Measurements from ENCODE around the gene POU4F3. TPM values are rescaled to one million over a fixed set of nuclear protein-coding genes. Genes with fewer than 3 reads are reported as not detected.
"Not testable (repeated sequence)": the region's sequence is repeated elsewhere in the genome, so short reads cannot be mapped to it uniquely, and the experiment has no call there.

POU4F3 gene, protein sequence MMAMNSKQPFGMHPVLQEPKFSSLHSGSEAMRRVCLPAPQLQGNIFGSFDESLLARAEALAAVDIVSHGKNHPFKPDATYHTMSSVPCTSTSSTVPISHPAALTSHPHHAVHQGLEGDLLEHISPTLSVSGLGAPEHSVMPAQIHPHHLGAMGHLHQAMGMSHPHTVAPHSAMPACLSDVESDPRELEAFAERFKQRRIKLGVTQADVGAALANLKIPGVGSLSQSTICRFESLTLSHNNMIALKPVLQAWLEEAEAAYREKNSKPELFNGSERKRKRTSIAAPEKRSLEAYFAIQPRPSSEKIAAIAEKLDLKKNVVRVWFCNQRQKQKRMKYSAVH
- 0.11 TPM for total RNA-seq
- polyA plus RNA-seq, result 0.03 TPM

DNA sequence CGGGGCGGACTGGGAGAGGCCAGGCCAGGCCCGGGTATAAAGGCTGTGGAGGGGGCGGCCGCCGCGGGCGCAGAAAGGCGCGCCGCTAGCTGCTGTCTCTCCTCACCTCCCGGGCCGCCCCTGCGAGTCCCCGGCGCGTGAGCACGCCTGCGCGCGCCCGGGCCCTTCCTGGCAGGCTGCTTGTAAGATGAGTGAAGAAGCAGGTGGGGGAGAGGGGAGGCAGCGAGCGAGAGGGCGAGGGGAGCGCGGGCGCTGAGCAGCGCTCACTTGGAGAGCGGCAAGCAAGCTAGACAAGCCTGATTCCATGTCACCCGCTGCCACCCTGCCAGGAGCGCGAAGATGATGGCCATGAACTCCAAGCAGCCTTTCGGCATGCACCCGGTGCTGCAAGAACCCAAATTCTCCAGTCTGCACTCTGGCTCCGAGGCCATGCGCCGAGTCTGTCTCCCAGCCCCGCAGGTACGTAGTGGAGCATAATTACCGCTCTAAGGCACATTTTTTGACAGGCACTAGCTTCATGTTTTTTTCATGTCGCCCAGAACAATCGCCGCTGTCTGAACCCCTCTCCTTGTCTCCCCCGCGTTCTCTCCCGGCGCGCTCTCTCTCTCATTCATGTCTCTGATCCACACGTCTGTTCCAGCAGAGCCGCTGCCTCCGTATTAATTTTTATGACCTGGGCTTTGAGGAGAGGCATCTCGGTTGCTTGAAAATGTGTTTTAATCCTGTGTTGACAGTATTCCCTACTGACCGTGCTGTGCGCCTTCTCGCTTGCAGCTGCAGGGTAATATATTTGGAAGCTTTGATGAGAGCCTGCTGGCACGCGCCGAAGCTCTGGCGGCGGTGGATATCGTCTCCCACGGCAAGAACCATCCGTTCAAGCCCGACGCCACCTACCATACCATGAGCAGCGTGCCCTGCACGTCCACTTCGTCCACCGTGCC is at the start of gene POU4F3:
Gene POU4F3 (plus strand): TSS at position 66 of the 941 bp plus-strand sequence. CDS start 274 bp downstream, at position 340.
- 2% methylated on average over 70 of the region's 70 CpGs for WGBS
- H3K4me3 ChIP-seq (ENCODE audit: low read depth, low read length), result no peak within 1 kb of the TSS
- no peaks in the 10 kb centered on the region for H3K4me1 ChIP-seq (ENCODE audit: insufficient read depth)
- H3K27ac ChIP-seq (ENCODE audit: low read depth), result no peak within 1 kb of the TSS
- H3K36me3 ChIP-seq (ENCODE audit: insufficient read depth), result no peaks in the 10 kb centered on the region
- no peak for DNase-seq (ENCODE audit: extremely low spot score)

DNA sequence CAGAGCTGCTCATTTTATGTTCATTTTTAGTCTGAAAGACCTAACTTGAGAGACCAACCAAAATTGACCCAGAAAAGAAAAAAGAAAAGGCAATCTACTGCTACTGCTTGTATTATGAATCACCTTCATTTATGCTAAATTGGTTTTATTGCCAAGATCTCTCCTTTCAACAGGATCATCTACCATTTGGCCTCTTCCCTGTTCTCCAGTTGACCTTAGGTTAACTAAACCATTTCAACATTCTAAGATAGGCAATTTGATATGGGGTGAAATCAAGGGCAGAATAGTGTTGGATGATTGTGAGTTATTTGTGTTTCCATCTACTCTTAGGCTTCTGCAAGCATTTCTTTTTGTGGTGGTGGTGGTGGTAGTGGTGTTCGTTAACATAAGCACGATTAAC is 48.3 kb upstream of the POU4F3 start:
- DNase-seq (ENCODE audit: extremely low spot score), result no peak
- 96% methylated on average over 2 of the region's 2 CpGs for WGBS
- Histone ChIP-seq H3K4me3 (ENCODE audit: low read depth, low read length) (no peak overlapping the region), H3K4me1 (ENCODE audit: insufficient read depth) (no peaks in the 10 kb centered on the region), H3K27ac (ENCODE audit: low read depth) (no peak overlapping the region), H3K36me3 (ENCODE audit: insufficient read depth) (peaks cover 2% of the 10 kb centered on the region)

DNA sequence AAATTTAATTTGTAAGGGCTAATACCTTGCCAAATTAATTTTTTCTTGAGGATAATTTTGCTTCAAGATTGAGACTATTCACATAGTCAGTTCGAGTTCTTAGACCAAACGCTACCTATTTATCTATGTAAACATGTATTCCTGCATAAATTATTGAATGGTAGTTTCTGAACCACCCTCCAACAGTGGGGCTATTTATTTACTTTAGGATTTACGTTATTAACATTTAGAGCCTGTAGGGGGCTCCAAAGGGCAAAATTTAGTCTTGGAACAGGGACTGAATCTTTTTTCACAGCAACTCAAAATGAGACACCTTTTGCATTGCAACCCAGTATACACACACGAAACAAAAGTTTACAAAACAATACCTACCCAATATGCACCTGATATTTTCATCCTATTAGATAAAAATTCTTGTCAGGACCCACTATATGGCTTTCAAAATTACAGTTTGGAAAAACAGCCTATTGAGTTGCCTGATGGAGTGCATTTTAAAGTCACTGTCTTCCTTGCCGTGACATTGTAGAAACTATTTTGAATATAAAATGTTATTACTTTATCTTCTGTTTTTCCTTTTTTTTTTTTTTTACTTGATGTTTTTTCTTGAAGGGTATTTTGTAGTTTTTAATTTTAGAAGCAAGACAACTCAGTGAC is 47.1 kb upstream of the POU4F3 start:
- 26% methylated on average over 5 of the region's 5 CpGs for WGBS
- Histone ChIP-seq H3K36me3 (ENCODE audit: insufficient read depth) (peaks cover 2% of the 10 kb centered on the region), H3K27ac (ENCODE audit: low read depth) (no peak overlapping the region), H3K4me3 (ENCODE audit: low read depth, low read length) (no peak overlapping the region), H3K4me1 (ENCODE audit: insufficient read depth) (no peaks in the 10 kb centered on the region)
- DNase-seq (ENCODE audit: extremely low spot score), result peak; percentile 4

DNA sequence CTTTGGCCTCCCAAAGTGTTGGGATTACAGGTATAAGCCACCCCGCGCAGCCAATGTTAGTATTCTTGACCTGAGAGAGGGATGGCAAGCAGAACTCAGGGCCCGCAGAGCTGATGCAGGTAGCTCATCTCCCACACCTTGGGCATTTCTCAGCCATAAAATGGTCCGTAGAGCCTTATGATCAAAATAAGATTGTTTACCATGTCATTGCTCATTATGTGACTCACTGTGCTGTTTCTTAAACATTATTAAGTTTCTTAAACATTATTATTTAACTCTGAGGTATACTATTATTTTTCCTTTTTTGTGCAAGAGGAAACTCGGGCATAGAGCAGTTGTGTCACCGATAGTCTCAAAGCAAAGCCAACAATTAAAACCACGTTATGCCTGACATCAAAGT is 42.4 kb upstream of the POU4F3 start:
- no peak overlapping the region for H3K27ac ChIP-seq (ENCODE audit: low read depth)
- H3K4me1 ChIP-seq (ENCODE audit: insufficient read depth), result no peaks in the 10 kb centered on the region
- H3K4me3 ChIP-seq (ENCODE audit: low read depth, low read length), result no peak overlapping the region
- no peaks in the 10 kb centered on the region for H3K36me3 ChIP-seq (ENCODE audit: insufficient read depth)
- no peak for DNase-seq (ENCODE audit: extremely low spot score)
- 87% methylated on average over 7 of the region's 7 CpGs for WGBS

DNA sequence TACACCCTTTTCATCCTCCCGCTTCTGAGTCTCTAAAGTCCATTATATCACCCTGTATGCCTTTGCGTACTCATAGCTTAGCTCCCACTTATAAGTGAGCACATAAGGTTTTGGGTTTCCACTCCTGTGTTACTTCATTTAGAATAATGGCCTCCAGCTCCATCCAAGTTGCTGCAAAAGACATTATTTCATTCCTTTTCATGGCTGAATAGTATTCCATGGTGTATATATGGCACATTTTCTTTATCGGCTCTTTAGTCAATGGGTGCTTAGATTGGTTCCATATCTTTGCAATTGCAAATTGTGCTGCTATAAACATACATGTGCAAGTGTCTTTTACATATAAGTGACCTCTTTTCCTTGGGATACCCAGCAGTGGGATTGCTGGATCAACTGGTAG is 39.7 kb upstream of the POU4F3 start:
- H3K4me3 ChIP-seq (ENCODE audit: low read depth, low read length); H3K27ac ChIP-seq (ENCODE audit: low read depth); H3K36me3 ChIP-seq (ENCODE audit: insufficient read depth); DNase-seq (ENCODE audit: extremely low spot score); H3K4me1 ChIP-seq (ENCODE audit: insufficient read depth): not testable (repeated sequence)
- WGBS, result 96% methylated on average over 3 of the region's 3 CpGs

DNA sequence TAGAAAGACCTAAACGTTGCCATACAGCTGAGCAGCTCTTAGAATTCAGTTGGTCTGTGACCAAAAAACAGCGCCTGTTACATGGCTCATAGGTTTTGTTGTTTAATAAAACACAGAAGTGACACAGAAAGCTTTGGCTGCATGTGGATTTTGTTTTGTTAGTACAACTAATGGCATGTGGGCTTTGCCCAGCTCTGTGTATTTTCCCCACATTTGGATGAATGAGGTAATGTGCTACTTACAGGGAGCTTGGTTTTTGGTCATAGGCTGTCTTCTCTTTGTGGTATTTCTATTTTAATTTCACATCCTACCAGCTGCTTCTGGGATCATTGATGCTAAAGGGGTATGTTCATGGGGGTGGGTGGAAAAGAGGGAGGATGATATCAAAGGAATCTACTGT is 37.0 kb upstream of the POU4F3 start:
- Histone ChIP-seq H3K4me1 (ENCODE audit: insufficient read depth) (no peaks in the 10 kb centered on the region), H3K36me3 (ENCODE audit: insufficient read depth) (no peaks in the 10 kb centered on the region), H3K4me3 (ENCODE audit: low read depth, low read length) (no peak overlapping the region), H3K27ac (ENCODE audit: low read depth) (no peak overlapping the region)
- WGBS, result 64% methylated on average over 2 of the region's 2 CpGs
- no peak for DNase-seq (ENCODE audit: extremely low spot score)

DNA sequence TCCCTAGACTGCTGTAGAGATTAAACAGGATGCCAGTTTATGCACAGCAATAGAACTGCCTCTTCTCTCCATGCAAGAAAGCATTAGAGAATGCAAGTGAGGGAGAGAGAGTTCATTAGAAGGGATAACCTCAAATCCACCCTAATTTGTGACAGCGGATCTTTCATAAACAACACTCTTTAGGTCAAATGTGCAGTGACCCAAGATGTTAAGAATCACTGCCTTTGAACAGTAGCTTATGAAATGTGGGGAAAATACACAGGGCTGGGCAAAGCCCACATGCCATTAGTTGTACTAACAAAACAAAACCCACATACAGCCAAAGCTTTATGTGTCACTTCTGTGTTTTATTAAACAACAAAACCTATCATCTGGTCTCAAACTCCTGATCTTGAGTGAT is 36.2 kb upstream of the POU4F3 start:
- DNase-seq (ENCODE audit: extremely low spot score), result no peak
- 33% methylated on average over 1 of the region's 1 CpG for WGBS
- Histone ChIP-seq H3K4me1 (ENCODE audit: insufficient read depth) (no peaks in the 10 kb centered on the region), H3K27ac (ENCODE audit: low read depth) (no peak overlapping the region), H3K36me3 (ENCODE audit: insufficient read depth) (no peaks in the 10 kb centered on the region), H3K4me3 (ENCODE audit: low read depth, low read length) (no peak overlapping the region)

DNA sequence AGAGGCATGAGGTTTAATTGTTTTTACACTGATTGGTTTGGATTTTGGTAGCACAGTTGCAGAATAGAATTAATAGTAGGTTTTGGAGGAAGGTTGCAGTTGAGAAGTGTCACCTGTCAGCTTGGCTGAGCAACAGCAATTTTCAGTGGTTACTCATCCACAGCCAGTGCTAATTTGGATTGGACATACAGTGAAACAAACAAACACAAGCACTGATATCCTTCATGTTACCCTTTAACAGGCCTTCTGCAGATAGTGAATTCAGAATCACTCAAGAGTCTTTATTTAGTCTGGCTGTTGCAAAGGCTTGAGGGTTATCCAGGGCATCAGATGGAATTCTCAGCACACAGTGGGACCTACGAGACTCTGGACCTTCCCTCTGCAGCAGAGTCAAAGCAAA is 31.8 kb upstream of the POU4F3 start:
- H3K27ac ChIP-seq (ENCODE audit: low read depth), result no peak overlapping the region
- DNase-seq (ENCODE audit: extremely low spot score), result no peak
- H3K4me3 ChIP-seq (ENCODE audit: low read depth, low read length), result no peak overlapping the region
- WGBS, result 30% methylated on average over 1 of the region's 1 CpG
- H3K4me1 ChIP-seq (ENCODE audit: insufficient read depth), result no peaks in the 10 kb centered on the region
- no peaks in the 10 kb centered on the region for H3K36me3 ChIP-seq (ENCODE audit: insufficient read depth)

DNA sequence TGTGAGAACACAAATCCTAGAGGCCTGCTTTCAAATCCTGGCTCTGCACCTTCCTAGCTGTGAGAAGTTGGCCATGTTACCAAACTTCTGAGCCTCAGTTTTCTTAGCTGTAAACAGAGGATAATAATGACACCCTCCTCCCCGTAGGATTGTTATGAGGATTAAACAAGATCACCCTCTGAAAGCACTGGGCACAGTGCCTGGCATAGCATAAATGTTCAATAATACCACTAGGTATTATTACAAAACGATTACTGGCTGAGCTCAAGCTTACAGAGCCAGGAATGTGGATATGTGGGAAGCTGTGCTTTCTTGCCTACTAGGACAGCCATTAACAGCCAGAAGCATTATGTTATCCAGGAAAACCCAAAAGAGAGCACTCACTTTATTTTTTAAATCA is 30.8 kb upstream of the POU4F3 start:
- Histone ChIP-seq H3K4me1 (ENCODE audit: insufficient read depth) (no peaks in the 10 kb centered on the region), H3K4me3 (ENCODE audit: low read depth, low read length) (no peak overlapping the region), H3K36me3 (ENCODE audit: insufficient read depth) (no peaks in the 10 kb centered on the region), H3K27ac (ENCODE audit: low read depth) (no peak overlapping the region)
- DNase-seq (ENCODE audit: extremely low spot score), result no peak
- WGBS, result 37% methylated on average over 2 of the region's 2 CpGs

DNA sequence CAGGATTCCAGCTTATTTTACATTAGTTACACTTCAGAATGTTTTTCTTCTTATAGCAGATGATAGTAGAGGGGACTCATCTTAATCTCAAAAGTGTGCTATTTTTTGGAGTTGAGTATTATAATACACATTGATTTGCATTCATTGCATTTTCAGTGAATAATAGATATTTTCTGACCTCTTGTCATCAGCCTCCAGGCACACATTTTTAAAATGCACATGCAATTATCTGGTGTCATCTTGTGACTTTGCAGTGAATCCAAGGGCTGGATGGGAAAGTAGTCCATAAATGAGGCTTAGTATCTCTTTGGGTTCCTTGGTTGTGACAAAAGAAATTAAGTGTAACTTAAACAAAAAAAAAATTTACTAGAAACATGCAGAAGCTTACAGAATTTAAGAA is 28.1 kb upstream of the POU4F3 start:
- no peak overlapping the region for H3K27ac ChIP-seq (ENCODE audit: low read depth)
- DNase-seq (ENCODE audit: extremely low spot score), result no peak
- H3K4me1 ChIP-seq (ENCODE audit: insufficient read depth), result no peaks in the 10 kb centered on the region
- H3K4me3 ChIP-seq (ENCODE audit: low read depth, low read length), result no peak overlapping the region
- H3K36me3 ChIP-seq (ENCODE audit: insufficient read depth), result no peaks in the 10 kb centered on the region

DNA sequence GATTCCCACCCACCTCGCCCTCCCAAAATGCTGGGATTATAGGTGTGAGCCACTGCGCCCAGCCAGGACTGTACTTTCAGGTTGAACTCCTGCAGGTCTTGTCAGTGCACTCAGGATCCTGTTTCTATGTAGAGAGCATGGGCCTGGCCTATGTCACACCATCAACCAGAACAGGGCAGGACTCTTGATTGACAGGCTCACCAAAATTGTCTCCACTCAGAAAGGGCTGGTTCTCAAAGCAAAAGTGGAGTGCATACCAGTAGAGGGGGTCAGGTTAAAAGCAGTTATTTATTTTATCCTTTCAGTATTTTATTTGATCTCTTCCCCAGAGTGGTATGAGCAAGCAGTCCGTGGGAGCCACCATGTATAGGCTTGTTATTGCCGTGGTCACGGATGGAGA is 27.4 kb upstream of the POU4F3 start:
- DNase-seq (ENCODE audit: extremely low spot score), result no peak
- no peaks in the 10 kb centered on the region for H3K36me3 ChIP-seq (ENCODE audit: insufficient read depth)
- H3K4me3 ChIP-seq (ENCODE audit: low read depth, low read length), result no peak overlapping the region
- H3K27ac ChIP-seq (ENCODE audit: low read depth), result no peak overlapping the region
- 86% methylated on average over 5 of the region's 5 CpGs for WGBS
- H3K4me1 ChIP-seq (ENCODE audit: insufficient read depth), result no peaks in the 10 kb centered on the region

DNA sequence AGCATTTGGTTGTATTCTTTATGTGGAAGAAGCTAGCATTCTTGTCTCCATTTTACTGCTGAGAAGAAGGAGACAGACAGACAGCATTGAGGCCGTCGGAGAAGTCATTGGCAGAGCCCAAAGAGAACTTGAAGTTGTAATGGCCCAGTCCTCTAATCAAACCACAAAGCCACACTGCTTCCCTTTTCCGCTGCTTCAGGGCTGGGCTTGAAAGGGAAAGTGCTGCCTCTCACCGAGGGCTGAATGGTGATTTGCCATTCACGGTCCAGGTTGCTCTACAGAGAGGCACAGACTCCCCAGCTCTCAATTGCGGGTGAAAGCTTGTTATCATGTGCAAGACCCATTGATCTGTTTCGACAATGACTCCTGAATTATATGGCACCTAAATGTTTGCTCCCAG is 25.6 kb upstream of the POU4F3 start:
- Histone ChIP-seq H3K36me3 (ENCODE audit: insufficient read depth) (no peaks in the 10 kb centered on the region), H3K27ac (ENCODE audit: low read depth) (no peak overlapping the region), H3K4me3 (ENCODE audit: low read depth, low read length) (no peak overlapping the region), H3K4me1 (ENCODE audit: insufficient read depth) (no peaks in the 10 kb centered on the region)
- no peak for DNase-seq (ENCODE audit: extremely low spot score)
- 34% methylated on average over 7 of the region's 7 CpGs for WGBS

DNA sequence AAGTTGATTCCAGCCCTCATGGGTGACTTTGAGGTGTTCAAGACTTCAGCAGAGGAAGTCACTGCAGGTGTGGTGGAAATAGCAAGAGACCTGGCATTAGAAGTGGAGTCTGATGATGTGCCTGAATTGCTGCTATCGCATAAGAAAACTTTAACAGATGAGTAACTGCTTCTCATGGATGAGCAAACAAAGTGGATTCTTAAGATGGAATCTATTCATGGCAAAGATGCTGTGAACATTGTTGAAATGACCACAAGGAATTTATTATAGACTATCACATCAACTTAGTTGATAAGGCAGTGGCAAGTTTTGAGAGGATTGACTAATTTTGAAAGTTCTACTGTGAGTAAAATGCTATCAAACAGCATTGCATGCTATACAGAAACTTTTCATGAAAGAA is 17.1 kb upstream of the POU4F3 start:
- Histone ChIP-seq H3K4me1 (ENCODE audit: insufficient read depth) (no peaks in the 10 kb centered on the region), H3K27ac (ENCODE audit: low read depth) (no peak overlapping the region), H3K4me3 (ENCODE audit: low read depth, low read length) (no peak overlapping the region), H3K36me3 (ENCODE audit: insufficient read depth) (no peaks in the 10 kb centered on the region)
- WGBS, result 91% methylated on average over 1 of the region's 1 CpG
- no peak for DNase-seq (ENCODE audit: extremely low spot score)

Measured in urinary bladder (tissue), 4 donors.